Psoas muscle (tissue), 8 donors: ENCODE measurements around the gene RNF220. TPM values are rescaled to one million over a fixed set of nuclear protein-coding genes. Genes with fewer than 3 reads are reported as not detected.

Experiments used
- ATAC-seq, 4 donors: fragments of 200-7000 bp; cut with Tn5 transposase; one replicate each; pipeline ENCODE4 v1.9.1; 2020; ENCODE audit warnings: moderate library complexity in 3 of 4, mild to moderate bottlenecking in 2 of 4
- DNase-seq, 2 donors: peaks; one replicate each; pipeline ENCODE4 v3.0.0-alpha.2; 2020
- H3K27ac ChIP-seq: fragments of 200-600 bp; one replicate; pipeline ENCODE4 v1.8.0; 2022
- H3K27me3 ChIP-seq, 3 donors: fragments of 200-600 bp in 1 of 3; one replicate each; pipeline versions ENCODE4 v1.6.1 to v1.8.0; 2013 to 2022; ENCODE audit warnings: low read length in 2 of 3, mild to moderate bottlenecking in 2 of 3, moderate library complexity in 1 of 3; ENCODE audit not compliant: insufficient read depth in 3 of 3
- H3K36me3 ChIP-seq, 2 donors: fragments of 200-600 bp in 1 of 2; one replicate each; pipeline versions ENCODE4 v1.6.1 to v1.8.0; 2013 to 2022; ENCODE audit warnings: low read depth in 1 of 2, mild to moderate bottlenecking in 1 of 2, moderate library complexity in 1 of 2; ENCODE audit not compliant: insufficient read depth in 1 of 2
- H3K4me1 ChIP-seq: fragments of 200-600 bp; one replicate; pipeline ENCODE4 v1.8.0; 2022
- H3K4me3 ChIP-seq: fragments of 200-600 bp; one replicate; pipeline ENCODE4 v1.8.0; 2022; ENCODE audit warnings: mild to moderate bottlenecking
- H3K9me3 ChIP-seq: fragments of 200-600 bp; one replicate; pipeline ENCODE4 v1.8.0; 2022
- CTCF ChIP-seq: fragments of 200-600 bp; IDR thresholded peaks from one replicate; pipeline ENCODE4 v1.8.0; 2022; ENCODE audit warnings: antibody characterized with exemption
- WGBS, 3 donors: extraction: QIAGEN DNeasy Blood & Tissue Kit; methylation state at CpG; one replicate each; pipeline versions ENCODE4 v1.1.6 to v1.1.7; 2013; 5-methylcytosine and 5-hydroxymethylcytosine counted together
- intact Hi-C, 2 donors: fragments of 100-400 bp; cut with DNase I; formaldehyde crosslinking; loops; one replicate each; pipeline versions ENCODE4 v1.11.0 to v1.14.2; 2022
- polyA plus RNA-seq, 3 donors: library from polyadenylated mRNA; stranded (reverse); fragments of 200-250 nt; gene quantifications; one replicate each; pipeline ENCODE4 v1.2.3, GENCODE V29; 2013
- total RNA-seq, 4 donors: library from RNA; stranded (reverse); fragmentation: NEBNext Ultra II Directional in 2 of 4; extraction: Animal tissue kit (Norgen Biotek cat#: 25700) in 2 of 4; gene quantifications; one replicate each; pipeline versions ENCODE4 v1.2.1 to v1.2.4, GENCODE V29; 2021 to 2023
- donor health status: healthy with polysubstance abuse.
- donor health status: DM: no; HTN: no; CAD: no; lungs with moderate emphysema.
- donor health status: Bipolar disorder and iron deficiency.
- donor health status: healthy.
- donor health status: DM: yes; HTN: yes; CAD: no.
- donor health status: DM: no; HTN: no; CAD: no.
- donor health status: DM: no; HTN: no; CAD: no.
- donor health status: DM: yes; HTN: yes; CAD: no.

Gene RNF220
- total and polyA plus RNA-seq, 7 donors, result 61.1 to 133 (median 75.5) TPM

GRCh38 chr1:44483089-44483874 lies 78.2 kb downstream of the RNF220 start:
- peaks cover 0 to 5% (median 0%) of the 10 kb centered on the region in 3 donors for H3K27me3 ChIP-seq
- no peak for TF ChIP-seq CTCF
- 90 to 94% (median 93%) methylated on average over 5 of the region's 5 CpGs for WGBS, 3 donors
- H3K4me1 ChIP-seq, result peaks cover 9% of the 10 kb centered on the region
- no peak overlapping the region for H3K27ac ChIP-seq
- H3K4me3 ChIP-seq, result no peak overlapping the region
- H3K9me3 ChIP-seq, result no peaks in the 10 kb centered on the region
- no peak for ATAC-seq
- H3K36me3 ChIP-seq, result no peaks in the 10 kb centered on the region
- intact Hi-C loops, result no loop called here
- no peak for DNase-seq

- no peak overlapping the region for H3K4me3 ChIP-seq
- intact Hi-C loops, result loop anchor here in 1 of 2 donors (2.0 kb wide), 1 partner anchor 65 kb away; no protein-coding TSS in a partner anchor
- TF ChIP-seq CTCF, result no peak
- H3K9me3 ChIP-seq, result no peaks in the 10 kb centered on the region
- H3K27me3 ChIP-seq, result peaks cover 0 to 5% (median 0%) of the 10 kb centered on the region in 3 donors
- ATAC-seq (no peak), DNase-seq (no peak)
- 57 to 69% (median 66%) methylated on average over 11 of the region's 11 CpGs for WGBS, 3 donors
- peaks cover 9% of the 10 kb centered on the region for H3K4me1 ChIP-seq
- no peaks in the 10 kb centered on the region for H3K36me3 ChIP-seq
- H3K27ac ChIP-seq, result peak overlapping the region; percentile 52
Measured at GRCh38 chr1:44484155-44484688, 79.2 kb downstream of the RNF220 start.

- no peak for DNase-seq
- no peak for TF ChIP-seq CTCF
- peak in 3 of 4 donors; percentile 30 to 45 (median 42) for ATAC-seq
- Histone ChIP-seq H3K4me1 (peaks cover 9% of the 10 kb centered on the region), H3K4me3 (peak overlapping the region; percentile 4), H3K27me3 (peaks cover 0 to 11% (median 0%) of the 10 kb centered on the region in 3 donors), H3K27ac (peak overlapping the region; percentile 52), H3K36me3 (no peaks in the 10 kb centered on the region), H3K9me3 (no peaks in the 10 kb centered on the region)
- intact Hi-C loops, result loop anchor here in 1 of 2 donors (2.0 kb wide), 1 partner anchor 67 kb away; no protein-coding TSS in a partner anchor
- WGBS, 3 donors, result 28 to 38% (median 28%) methylated on average over 13 of the region's 13 CpGs
Measured at GRCh38 chr1:44485229-44485933, 80.3 kb downstream of the RNF220 start.

- intact Hi-C loops, result loop anchor here in 1 of 2 donors (2.0 kb wide), 1 partner anchor 67 kb away; no protein-coding TSS in a partner anchor
- 56 to 63% (median 57%) methylated on average over 5 of the region's 5 CpGs for WGBS, 3 donors
- TF ChIP-seq CTCF, result no peak
- Histone ChIP-seq H3K36me3 (no peaks in the 10 kb centered on the region), H3K27me3 (peaks cover 0 to 9% (median 0%) of the 10 kb centered on the region in 3 donors), H3K4me3 (peak overlapping the region; percentile 4), H3K9me3 (no peaks in the 10 kb centered on the region), H3K4me1 (peaks cover 9% of the 10 kb centered on the region), H3K27ac (peak overlapping the region; percentile 52)
- DNase-seq (no peak), ATAC-seq (no peak)
Measured at GRCh38 chr1:44485934-44486460, 80.9 kb downstream of the RNF220 start.
